ES-I3 (cell line): ENCODE results near the gene COTL1.
"Not testable (repeated sequence)": the region's sequence is repeated elsewhere in the genome, so short reads cannot be mapped to it uniquely, and the experiment has no call there.

Source experiments
- H3K36me3 ChIP-seq: 2 replicates; pipeline ENCODE4 v1.6.1; 2013; ENCODE audit warnings: mild to moderate bottlenecking, low read length, control low read depth, moderate library complexity; ENCODE audit not compliant: insufficient read depth
- H3K4me1 ChIP-seq: 2 replicates; pipeline ENCODE4 v1.6.1; 2013; ENCODE audit warnings: mild to moderate bottlenecking, control low read depth, low read length; ENCODE audit not compliant: insufficient read depth
- H3K9ac ChIP-seq: 2 replicates; pipeline ENCODE4 v1.6.1; 2013; ENCODE audit warnings: low read depth, mild to moderate bottlenecking, low read length, moderate library complexity
- H3K9me3 ChIP-seq: 2 replicates; pipeline ENCODE4 v1.6.1; 2013; ENCODE audit warnings: mild to moderate bottlenecking, low read length, moderate library complexity; ENCODE audit not compliant: control insufficient read depth, insufficient read depth

Gene COTL1

DNA sequence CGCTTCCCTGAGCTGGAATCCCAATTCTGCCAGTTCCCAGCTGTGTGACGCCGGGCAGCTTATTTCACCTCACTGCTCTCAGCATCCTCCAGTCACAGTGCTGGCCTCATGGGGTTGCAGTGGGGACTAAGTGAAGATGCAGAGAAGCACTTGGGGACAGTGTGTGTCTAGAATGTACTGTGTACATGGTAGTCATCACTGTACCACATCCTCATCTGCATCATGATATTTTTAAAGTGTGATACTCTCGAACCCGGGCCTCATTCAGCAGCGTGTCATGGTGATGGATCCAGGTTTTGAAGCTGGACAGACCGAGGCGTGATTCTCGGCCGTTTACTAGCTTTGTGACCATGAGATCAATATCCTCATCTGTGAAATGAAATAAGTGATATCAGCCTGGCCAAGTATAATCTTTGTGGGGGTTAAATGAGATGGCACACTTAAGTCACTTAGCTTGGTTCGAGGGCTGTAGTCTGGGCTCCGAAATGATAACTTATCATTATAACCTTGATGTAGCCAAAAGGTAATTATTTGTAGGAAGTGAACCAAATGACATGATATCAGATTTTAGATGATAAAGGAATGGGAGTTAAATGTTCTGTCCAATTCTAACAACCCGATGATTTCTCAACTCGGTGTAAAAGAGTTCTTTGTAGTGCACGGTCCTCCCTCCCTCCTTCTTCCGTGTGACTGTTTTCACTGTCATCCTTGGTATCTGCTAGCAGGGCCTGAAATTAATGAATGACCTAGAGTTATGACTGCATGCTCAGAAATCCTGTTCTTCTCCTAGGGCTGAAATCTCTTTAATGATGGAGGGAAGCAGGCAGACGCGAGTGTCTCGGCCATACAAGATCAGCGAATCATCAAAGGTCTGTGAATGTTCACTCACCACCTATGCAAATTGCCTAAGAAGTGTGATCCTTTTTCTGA is 32.4 kb upstream of the COTL1 start:
- Histone ChIP-seq H3K4me1 (peaks cover 7% of the 10 kb centered on the region), H3K9ac (no peak overlapping the region), H3K9me3 (no peaks in the 10 kb centered on the region), H3K36me3 (no peaks in the 10 kb centered on the region)

DNA sequence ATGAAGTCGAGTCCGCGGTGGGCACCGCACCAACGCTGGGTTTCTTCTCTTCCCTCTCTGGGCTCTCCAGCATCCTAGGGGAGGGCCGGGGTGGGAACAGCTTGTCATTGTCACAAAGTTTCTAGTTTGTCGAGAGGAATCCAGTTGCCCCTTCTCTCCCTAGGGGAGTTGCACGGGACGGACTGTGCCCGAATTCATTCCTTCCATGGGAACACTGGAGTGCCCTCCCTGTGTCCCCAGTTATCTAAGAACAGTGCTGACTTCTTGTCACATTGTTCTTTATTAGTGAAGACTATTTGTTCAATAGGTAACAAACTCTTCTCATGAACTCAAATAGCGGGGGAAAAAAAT is 31.6 kb upstream of the COTL1 start:
- Histone ChIP-seq H3K36me3 (no peaks in the 10 kb centered on the region), H3K9ac (peak overlapping the region; percentile 82), H3K9me3 (no peaks in the 10 kb centered on the region), H3K4me1 (peaks cover 7% of the 10 kb centered on the region)

- Histone ChIP-seq H3K9me3 (no peaks in the 10 kb centered on the region), H3K36me3 (no peaks in the 10 kb centered on the region), H3K4me1 (peaks cover 7% of the 10 kb centered on the region), H3K9ac (peak overlapping the region; percentile 82)
Measured at GRCh38 chr16:84648595-84649510, 31.0 kb upstream of the COTL1 start.

DNA sequence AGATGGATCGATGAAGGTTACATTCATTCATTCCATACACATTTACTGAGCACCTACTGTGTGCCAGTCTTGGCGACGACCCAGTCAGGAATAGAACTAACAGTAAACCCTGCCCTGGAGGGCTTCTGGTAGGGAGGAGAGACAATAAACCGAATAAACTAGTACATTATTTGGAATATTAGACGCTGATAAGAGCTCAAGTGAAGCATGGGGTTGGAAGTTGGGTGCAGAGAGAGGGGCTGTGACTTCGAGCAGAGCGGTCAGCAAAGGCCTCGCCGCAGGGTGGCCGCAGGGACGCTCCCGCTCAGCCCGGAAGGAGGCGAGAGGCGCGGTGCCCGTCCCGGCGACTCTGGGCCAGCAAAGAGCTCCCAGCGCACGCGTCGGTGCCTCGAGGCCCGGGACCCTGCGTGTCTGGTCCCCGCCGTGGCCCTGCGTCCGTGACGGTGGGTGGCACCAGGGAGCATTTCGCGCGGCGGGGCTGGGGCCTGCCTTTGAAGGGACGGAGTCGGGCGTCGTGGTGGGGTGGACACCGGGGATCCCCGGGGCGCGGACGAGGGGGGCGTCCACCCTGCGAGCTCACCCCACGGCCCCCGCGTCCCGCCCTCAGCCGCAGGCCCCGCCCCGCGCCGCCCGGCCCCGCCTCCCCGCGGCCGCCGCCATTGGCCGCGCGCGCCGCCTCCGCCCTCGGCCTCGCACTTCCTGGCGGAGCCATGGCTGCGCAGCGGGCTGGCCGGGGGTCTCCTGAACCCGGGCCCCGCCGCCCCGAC is 30.1 kb upstream of the COTL1 start, which contains the start of gene KLHL36:
KLHL36 (plus strand) TSS at position 684 of the 767 bp plus-strand sequence. CDS start 2,357 bp downstream, outside the sequence.
- no peaks in the 10 kb centered on the region for H3K9me3 ChIP-seq
- no peaks in the 10 kb centered on the region for H3K36me3 ChIP-seq
- peak within 1 kb of the TSS; percentile 82 for H3K9ac ChIP-seq
- H3K4me1 ChIP-seq = peaks cover 11% of the 10 kb centered on the region

GRCh38 chr16:84643674-84644073 is 25.8 kb upstream of the COTL1 start:
- peaks cover 15% of the 10 kb centered on the region; the same call in 1 of the 2 replicates for H3K4me1 ChIP-seq
- H3K9me3 ChIP-seq = no peaks in the 10 kb centered on the region
- H3K36me3 ChIP-seq = no peaks in the 10 kb centered on the region
- no peak overlapping the region for H3K9ac ChIP-seq

DNA sequence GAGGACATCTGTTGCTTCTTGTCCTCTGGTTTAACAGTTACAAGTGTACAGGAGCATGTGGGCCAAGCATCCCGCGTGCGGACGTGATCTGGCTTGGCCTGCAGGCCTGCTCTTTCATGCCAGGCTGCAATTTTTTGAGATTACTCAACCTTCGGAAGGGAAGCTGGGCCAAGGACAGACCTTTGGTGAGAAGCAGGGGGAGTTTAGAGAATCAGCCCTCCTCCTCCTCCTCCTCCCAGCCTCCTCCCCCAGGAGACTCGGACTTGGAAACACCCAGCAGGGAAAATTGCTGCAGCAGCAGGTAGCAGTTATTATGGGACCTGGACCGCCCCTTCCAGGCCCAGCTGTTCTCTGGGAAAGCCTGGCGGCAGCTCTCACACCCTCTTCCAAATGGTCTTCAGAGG is 25.3 kb upstream of the COTL1 start:
- Histone ChIP-seq H3K36me3 (no peaks in the 10 kb centered on the region), H3K4me1 (peaks cover 15% of the 10 kb centered on the region; the same call in 1 of the 2 replicates), H3K9ac (no peak overlapping the region), H3K9me3 (no peaks in the 10 kb centered on the region)

DNA sequence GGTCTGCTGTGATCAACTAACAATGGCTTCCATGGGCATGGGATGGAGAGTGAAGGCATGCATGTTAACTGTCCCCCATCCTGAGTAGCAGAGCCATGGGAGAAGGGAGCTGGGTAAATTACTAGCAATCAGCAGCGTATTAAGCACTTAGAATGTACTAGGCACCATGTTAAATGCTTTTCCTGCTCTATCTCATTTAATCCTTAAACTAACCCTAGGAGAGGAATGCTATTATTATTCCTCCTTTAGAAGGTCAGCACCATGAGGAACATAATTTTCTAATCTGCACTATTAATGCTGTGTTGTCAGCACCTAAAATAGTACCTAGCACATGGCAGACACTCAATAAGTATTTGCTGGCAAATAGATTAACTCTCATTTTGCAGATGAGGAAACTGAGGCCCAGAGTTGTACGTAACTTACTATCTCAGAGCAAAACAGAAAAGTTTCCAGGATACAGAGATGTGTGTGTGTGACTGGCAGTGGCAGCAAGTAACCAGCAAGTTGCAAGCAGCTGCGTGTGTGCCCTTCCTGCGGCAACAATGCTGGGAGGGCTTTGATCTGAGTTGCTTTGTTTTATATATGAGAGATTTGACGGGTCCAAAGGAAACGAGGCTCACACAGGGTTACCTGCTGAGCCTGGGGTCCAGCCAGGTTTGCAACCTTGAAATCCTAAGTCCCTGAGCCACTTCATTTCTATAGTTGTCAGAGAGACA is 23.9 kb upstream of the COTL1 start:
- peaks cover 15% of the 10 kb centered on the region; the same call in 1 of the 2 replicates for H3K4me1 ChIP-seq
- no peaks in the 10 kb centered on the region for H3K9me3 ChIP-seq
- no peak overlapping the region for H3K9ac ChIP-seq
- no peaks in the 10 kb centered on the region for H3K36me3 ChIP-seq

DNA sequence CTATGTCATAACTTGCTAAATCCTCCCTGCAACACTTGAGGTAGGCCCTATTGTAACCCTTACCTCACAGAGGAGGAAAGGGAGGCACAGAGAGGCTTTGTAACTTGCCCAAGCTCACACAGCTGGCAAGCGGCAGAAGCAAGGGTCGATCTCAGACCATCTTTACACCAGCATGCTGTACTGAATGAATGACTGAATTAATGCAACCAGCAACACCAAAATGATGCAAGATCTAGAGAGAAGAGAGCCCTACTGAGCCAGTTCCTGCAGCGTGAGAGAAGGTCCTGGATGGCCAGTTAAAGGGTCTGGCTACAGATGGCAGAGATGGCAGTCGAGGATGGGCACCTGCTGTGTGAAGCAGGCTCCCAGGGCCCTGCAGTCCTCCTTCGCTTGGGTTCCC is 22.3 kb upstream of the COTL1 start:
- H3K36me3 ChIP-seq = no peaks in the 10 kb centered on the region
- no peak overlapping the region for H3K9ac ChIP-seq
- peaks cover 15% of the 10 kb centered on the region; the same call in 1 of the 2 replicates for H3K4me1 ChIP-seq
- no peaks in the 10 kb centered on the region for H3K9me3 ChIP-seq

GRCh38 chr16:84638231-84638806 is 20.4 kb upstream of the COTL1 start:
- H3K9me3 ChIP-seq = no peaks in the 10 kb centered on the region
- no peak overlapping the region for H3K9ac ChIP-seq
- peaks cover 13% of the 10 kb centered on the region; the same call in 1 of the 2 replicates for H3K4me1 ChIP-seq
- no peaks in the 10 kb centered on the region for H3K36me3 ChIP-seq

DNA sequence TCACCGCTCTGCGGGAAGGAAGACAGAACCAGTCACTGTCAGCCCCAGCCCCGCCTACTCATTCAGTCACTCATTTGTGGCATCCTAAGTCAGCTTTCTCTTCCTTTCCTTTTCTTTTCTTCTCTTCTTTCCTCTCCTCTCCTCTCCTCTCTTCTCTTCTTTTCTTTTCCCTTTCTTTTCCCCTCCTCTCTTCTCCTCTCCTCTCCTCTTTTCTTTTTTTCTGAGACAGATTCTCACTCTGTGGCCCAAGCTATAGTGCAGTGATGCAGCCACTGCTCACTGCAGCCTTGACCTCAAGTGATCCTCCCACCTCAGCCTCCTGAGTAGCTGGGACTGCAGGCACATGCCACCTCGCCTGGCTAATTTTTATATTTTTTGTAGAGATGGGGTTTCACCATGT is 19.8 kb upstream of the COTL1 start:
- H3K9me3 ChIP-seq = no peaks in the 10 kb centered on the region
- peaks cover 7% of the 10 kb centered on the region; the same call in 1 of the 2 replicates for H3K4me1 ChIP-seq
- no peaks in the 10 kb centered on the region for H3K36me3 ChIP-seq
- H3K9ac ChIP-seq = no peak overlapping the region

DNA sequence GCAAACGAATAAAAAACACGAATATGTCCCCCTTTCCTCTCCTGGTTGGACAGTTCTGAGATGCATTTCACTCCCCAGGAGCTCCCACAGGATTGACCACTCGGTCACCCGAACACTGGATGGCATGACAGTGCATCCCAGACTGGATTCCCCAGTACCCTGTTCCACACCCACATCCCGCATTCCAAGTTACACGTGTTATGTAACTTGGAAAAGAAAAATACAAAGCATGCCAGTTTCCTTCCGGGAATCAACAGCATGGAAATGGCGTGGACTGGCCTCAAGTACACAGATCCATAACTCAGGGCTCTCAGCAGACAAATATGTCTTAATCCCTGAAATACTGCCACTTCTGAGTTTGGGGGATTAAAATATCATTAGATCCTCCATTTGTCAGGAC is 17.8 kb upstream of the COTL1 start:
- Histone ChIP-seq H3K4me1 (no peaks in the 10 kb centered on the region), H3K9ac (no peak overlapping the region), H3K36me3 (no peaks in the 10 kb centered on the region), H3K9me3 (no peaks in the 10 kb centered on the region)

- Histone ChIP-seq H3K9me3 (no peaks in the 10 kb centered on the region), H3K9ac (no peak overlapping the region), H3K4me1 (0 out of 2 replicates have a peak, but pooled peaks cover 5% of the 10 kb centered on the region), H3K36me3 (no peaks in the 10 kb centered on the region)
Measured at GRCh38 chr16:84633622-84634021, 15.7 kb upstream of the COTL1 start.

GRCh38 chr16:84632862-84633261 is 15.0 kb upstream of the COTL1 start:
- H3K36me3 ChIP-seq, H3K4me1 ChIP-seq, H3K9ac ChIP-seq, H3K9me3 ChIP-seq: not testable (repeated sequence)
